Thoracic aorta (tissue), 2 donors: ENCODE results near the gene HMGCS2. TPM values are rescaled to one million over a fixed set of nuclear protein-coding genes. Genes with fewer than 3 reads are reported as not detected.

Source experiments
- ATAC-seq: fragments of 150-250 bp; one replicate; pipeline ENCODE4 v1.8.0; 2017; ENCODE audit warnings: low read depth; ENCODE audit not compliant: insufficient number of reproducible peaks, low FRiP score
- DNase-seq: peaks from one replicate; pipeline ENCODE4 v3.0.0-alpha.2; 2020; ENCODE audit warnings: low spot score
- H3K27ac ChIP-seq, 2 donors: fragments of 200-600 bp; sonication (generic); 1 replicate in 1 of 2; 2 replicates in 1 of 2; pipeline ENCODE4 v1.5.1; 2016; ENCODE audit warnings: mild to moderate bottlenecking in 2 of 2, moderate library complexity in 2 of 2
- H3K27me3 ChIP-seq: fragments of 200-600 bp; sonication (generic); replicated peaks from 2 replicates; pipeline ENCODE4 v1.6.0; 2016; ENCODE audit warnings: mild to moderate bottlenecking; ENCODE audit not compliant: insufficient read depth
- H3K36me3 ChIP-seq: fragments of 200-600 bp; sonication (generic); one replicate; pipeline ENCODE4 v1.5.1; 2016
- H3K4me1 ChIP-seq, 2 donors: fragments of 200-600 bp; sonication (generic); 1 replicate in 1 of 2; 2 replicates in 1 of 2; pipeline versions ENCODE4 v1.5.1 to v1.6.0; 2016; ENCODE audit warnings: low read depth in 2 of 2, mild to moderate bottlenecking in 1 of 2; ENCODE audit not compliant: control insufficient read depth in 1 of 2
- H3K4me3 ChIP-seq: fragments of 200-600 bp; sonication (generic); 2 replicates; pipeline ENCODE4 v1.5.1; 2016; ENCODE audit warnings: mild to moderate bottlenecking
- H3K9me3 ChIP-seq: fragments of 200-600 bp; sonication (generic); 2 replicates; pipeline ENCODE4 v1.5.1; 2016
- total RNA-seq, 2 donors: library from RNA; depleted of rRNA; stranded (reverse); fragments of >200 nt; gene quantifications; one replicate each; pipeline versions ENCODE4 v1.1.0 to v1.2.3, GENCODE V29; 2016
- TF ChIP-seq, protein P1 (sequence below): fragments of 200-600 bp; sonication (generic); IDR thresholded peaks from one replicate; pipeline ENCODE4 v1.5.1; 2019; ENCODE audit warnings: antibody characterized with exemption

Gene HMGCS2
- 1 to 10 TPM in 1 of 2 donors, not detected in 1; 1.8 TPM for total RNA-seq

DNA sequence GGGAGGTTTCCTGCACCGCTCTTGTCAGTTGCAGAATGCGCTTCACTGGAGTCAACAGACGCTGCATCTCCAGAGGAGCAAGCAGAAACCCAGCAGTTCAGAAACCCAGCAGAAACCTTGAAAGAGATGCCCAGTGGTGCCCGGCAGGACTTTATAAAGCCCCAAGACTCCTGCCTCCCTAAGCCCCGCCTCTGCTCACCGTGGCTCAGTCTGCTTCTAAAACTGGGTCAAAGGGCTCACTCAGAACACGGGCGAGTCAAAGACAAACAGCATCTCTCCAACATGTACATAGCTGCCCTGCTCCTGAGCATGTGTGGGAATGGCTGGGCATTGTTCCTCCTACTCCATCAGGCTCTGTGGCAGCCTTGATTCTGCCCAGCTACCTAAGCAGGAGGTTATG, at the start of gene HMGCS2:
HMGCS2 (minus strand) TSS at position 128 of the 400 bp plus-strand sequence; CDS start at position 67, 61 bp downstream.
- Histone ChIP-seq H3K4me1 (no peaks in the 10 kb centered on the region), H3K4me3 (no peak within 1 kb of the TSS), H3K9me3 (no peaks in the 10 kb centered on the region), H3K36me3 (no peaks in the 10 kb centered on the region), H3K27me3 (no peaks in the 10 kb centered on the region), H3K27ac (no peak within 1 kb of the TSS)
- ATAC-seq, result no peak
- TF ChIP-seq, protein P1, sequence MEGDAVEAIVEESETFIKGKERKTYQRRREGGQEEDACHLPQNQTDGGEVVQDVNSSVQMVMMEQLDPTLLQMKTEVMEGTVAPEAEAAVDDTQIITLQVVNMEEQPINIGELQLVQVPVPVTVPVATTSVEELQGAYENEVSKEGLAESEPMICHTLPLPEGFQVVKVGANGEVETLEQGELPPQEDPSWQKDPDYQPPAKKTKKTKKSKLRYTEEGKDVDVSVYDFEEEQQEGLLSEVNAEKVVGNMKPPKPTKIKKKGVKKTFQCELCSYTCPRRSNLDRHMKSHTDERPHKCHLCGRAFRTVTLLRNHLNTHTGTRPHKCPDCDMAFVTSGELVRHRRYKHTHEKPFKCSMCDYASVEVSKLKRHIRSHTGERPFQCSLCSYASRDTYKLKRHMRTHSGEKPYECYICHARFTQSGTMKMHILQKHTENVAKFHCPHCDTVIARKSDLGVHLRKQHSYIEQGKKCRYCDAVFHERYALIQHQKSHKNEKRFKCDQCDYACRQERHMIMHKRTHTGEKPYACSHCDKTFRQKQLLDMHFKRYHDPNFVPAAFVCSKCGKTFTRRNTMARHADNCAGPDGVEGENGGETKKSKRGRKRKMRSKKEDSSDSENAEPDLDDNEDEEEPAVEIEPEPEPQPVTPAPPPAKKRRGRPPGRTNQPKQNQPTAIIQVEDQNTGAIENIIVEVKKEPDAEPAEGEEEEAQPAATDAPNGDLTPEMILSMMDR, result no peak
- no peak for DNase-seq

DNA sequence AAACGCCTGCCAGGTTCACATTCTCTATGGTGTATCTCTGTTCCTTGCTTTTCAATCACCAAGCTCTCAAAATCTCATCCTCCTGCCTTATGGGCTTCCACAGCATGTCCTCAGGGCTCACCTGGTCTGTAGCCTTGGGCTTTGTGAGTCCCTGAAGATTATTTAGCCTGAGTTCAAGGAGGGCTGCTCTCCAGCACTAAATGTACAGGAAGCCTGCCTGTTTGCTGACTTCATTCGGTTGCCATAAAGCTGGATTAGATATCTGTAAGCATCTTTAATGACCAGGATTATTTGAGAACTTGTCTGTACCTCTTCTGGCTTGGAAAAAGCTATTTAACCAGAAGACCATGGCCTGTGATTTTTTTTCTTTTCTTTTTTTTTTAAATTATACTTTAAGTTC, 49.5 kb upstream of the HMGCS2 start:
- no peaks in the 10 kb centered on the region for H3K27me3 ChIP-seq
- ATAC-seq (no peak), DNase-seq (no peak)
- no peak overlapping the region for H3K4me3 ChIP-seq
- TF ChIP-seq, protein P1, result no peak
- H3K36me3 ChIP-seq, result no peaks in the 10 kb centered on the region
- H3K27ac ChIP-seq, result no peak overlapping the region
- no peaks in the 10 kb centered on the region for H3K4me1 ChIP-seq
- no peaks in the 10 kb centered on the region for H3K9me3 ChIP-seq

DNA sequence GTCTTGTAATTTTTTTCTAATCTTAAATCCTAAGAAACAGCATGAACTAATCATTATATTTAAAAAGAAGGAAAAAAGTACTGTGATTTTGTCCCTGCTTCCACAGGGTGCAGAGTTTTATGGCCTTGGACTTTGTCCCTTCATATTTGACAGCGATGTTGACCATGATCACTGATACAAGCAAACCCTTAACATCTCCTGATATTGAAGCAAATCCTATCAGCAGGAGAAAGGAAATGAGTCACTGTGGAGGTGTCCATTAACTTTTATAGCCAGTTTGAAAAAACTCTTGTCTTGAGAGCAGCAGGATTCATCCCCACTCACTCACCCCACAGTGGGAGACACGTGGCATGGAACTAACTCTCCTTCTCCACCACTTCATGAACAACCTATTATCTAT, 47.7 kb upstream of the HMGCS2 start:
- Histone ChIP-seq H3K9me3 (no peaks in the 10 kb centered on the region), H3K4me1 (no peaks in the 10 kb centered on the region), H3K36me3 (no peaks in the 10 kb centered on the region), H3K27me3 (no peaks in the 10 kb centered on the region), H3K27ac (no peak overlapping the region), H3K4me3 (no peak overlapping the region)
- DNase-seq (no peak), ATAC-seq (no peak)
- TF ChIP-seq, protein P1, result no peak

DNA sequence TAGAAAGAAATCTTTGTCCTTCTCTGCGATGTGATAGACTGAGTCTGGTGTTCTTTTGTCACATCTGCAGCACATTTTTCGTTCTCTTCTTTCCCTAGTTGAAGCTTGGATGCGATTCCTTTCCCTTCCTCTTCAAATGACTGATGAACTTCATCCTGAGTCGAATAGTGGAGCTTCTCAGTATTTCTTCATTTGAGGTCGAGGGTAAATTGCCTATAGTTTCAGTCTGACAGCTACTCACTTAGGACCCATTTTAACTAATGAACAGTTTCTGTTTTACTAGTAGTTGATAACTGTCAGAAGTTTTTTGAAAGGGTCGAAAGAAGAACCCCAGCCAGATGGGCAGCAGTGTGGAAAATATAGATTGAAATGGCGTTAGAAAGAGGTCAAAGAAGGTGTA, 47.2 kb upstream of the HMGCS2 start:
- Histone ChIP-seq H3K36me3 (no peaks in the 10 kb centered on the region), H3K27ac (no peak overlapping the region), H3K4me3 (no peak overlapping the region), H3K4me1 (no peaks in the 10 kb centered on the region), H3K27me3 (no peaks in the 10 kb centered on the region), H3K9me3 (no peaks in the 10 kb centered on the region)
- DNase-seq (no peak), ATAC-seq (no peak)
- TF ChIP-seq, protein P1, result no peak

DNA sequence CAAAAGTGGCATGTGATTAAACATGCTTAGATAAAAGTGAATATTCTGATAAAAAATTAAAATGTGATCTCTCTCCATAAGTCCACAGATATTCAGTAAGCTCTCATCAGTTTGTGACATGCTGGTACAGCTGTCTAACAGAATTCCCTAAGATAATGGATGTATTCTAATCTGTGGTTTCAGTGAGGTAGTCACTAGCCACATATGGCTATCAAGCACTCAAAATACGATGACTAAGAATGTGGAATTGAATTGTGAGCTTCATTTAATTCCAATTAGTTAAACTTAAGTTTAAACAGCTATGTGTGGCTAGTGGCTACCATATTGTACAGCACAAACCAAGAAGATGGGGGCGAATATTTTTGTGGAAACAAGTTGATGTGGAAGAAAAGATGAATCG, 46.7 kb upstream of the HMGCS2 start:
- Histone ChIP-seq H3K36me3 (no peaks in the 10 kb centered on the region), H3K4me1 (no peaks in the 10 kb centered on the region), H3K9me3 (no peaks in the 10 kb centered on the region), H3K27me3 (no peaks in the 10 kb centered on the region), H3K27ac (no peak overlapping the region), H3K4me3 (no peak overlapping the region)
- DNase-seq (no peak), ATAC-seq (no peak)
- TF ChIP-seq, protein P1, result no peak
